GM21528 (cell line): ENCODE data around the gene SLC38A10.

ENCODE experiments used
- ATAC-seq: cut with Tn5 transposase; IDR thresholded peaks from one replicate; pipeline ENCODE4 v1.9.1; 2021; ENCODE audit warnings: mild to moderate bottlenecking, moderate library complexity; ENCODE audit not compliant: unreplicated experiment, low FRiP score

The SLC38A10 gene

DNA sequence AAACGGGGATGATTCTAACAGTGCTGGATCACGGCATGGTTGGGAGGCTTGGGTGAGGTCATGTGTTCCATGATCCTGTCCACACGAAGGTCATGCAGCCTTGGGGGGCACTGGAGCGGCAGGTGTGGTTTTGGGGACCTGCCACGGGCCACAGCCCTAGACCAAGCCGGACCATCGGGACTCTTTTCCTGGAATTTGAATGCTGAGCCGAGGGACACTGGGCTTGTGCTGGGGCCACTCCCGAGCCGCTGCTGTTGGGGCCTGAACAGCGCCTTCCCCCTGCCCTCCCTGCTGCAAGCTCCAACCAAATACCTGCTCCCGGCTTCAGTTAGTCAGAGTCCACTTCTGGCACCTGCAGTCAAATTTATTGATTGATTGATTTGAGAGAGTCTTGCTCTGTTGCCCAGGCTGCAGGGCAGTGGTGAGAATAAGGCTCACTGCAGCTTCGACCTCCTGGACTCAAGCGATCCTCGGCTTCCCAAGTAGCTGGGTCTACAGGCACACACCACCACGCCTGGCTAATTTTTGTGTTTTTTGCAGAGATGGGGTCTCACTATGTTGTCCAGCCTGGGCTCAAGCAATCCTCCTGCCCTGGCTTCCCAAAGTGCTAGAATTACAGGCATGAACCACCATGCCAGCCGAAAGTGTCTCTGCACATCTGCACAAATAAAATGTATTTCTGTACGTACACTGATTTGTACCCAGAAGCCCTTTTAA lies 37.2 kb upstream of the SLC38A10 start:
- no peak for ATAC-seq

DNA sequence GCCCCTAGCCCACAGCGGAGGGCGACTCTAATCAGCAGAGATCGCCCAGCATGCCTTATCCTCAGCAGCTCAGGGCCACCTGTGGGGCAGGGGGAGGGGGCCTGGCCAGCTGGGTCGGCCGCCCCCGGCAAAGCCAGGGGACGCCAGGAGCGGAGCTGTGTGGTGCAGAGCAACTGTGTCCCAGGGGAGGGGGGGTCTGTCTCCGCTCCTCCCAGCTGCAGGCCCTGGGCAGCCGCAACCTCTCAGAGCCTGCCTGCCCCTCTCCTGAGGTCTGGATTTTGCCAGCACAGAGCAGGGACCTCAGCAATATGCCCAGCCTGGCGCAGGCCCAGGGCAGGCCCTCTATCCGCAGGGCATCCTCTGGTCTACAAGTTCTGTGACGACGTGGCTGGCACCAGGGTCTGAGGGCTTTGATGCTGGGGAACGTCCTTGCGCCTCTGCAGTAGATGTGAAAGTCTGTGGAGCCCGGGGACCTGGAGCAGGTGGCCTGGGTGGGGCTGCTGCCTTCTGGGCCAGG lies 36.5 kb upstream of the SLC38A10 start:
- ATAC-seq, result no peak

DNA sequence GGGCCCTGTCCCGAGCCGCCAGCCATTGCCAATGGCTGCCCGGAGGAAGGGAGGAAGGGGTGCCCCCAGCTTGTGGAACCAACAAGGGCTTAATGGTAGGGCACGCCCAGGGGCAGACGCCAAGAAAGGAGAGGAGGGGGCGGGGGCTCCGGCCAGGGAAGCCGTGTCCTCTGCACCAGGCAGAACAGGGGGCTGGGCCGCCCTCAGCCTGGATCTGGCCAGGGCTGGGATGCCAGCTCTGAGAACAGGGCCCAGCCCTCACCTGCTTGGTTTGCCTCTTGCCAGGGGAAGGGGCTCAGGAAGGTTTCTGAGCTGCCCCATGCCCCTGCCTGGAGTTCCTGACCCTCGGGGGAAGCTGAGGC lies 35.8 kb upstream of the SLC38A10 start:
- ATAC-seq, result no peak

DNA sequence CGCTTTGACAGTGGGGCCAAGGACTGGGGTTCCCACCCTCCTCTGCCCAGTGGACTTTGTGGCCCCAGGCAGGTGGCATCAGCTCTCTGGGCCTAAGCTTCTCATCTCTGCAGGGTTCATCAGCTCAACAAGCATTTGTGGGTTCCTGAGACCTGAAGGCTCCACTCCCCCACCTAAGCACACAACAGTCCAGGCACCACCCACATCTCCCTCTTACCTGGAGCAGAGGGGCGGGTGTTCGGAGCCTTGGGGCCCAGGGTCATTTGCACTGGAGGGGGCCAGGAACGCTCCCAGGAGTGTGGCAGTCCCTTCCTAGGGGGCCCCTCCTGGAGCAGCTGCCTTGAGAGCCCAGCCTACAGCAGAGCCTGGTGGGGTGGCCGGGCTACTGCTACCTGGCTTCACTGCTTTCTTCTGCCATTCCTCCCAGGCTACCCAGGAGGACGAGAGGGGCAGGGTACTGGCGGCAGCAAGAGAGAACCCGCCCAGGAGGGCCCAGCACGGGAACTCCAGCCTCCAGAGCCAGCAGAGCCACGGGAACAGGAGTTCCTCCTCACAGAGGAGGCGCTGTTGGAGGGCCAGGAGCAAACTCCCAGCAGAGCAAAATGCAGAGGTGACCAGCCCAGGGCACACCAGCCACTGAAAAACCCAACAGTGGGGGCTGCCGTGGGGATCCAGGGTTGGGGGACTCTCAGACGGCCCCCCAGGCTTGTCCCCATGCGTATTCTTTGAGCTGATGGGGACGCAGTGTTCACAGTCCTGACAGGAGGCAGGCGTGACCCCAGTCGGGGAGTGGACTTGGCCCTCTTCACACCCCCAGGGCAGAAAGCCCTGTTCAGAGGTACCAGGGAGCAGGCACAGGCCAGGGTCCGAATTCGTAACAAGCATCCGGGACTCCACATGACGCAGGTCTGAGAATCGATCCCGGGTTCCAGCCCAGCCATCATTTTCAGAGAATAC lies 35.1 kb upstream of the SLC38A10 start:
- ATAC-seq, result no peak

DNA sequence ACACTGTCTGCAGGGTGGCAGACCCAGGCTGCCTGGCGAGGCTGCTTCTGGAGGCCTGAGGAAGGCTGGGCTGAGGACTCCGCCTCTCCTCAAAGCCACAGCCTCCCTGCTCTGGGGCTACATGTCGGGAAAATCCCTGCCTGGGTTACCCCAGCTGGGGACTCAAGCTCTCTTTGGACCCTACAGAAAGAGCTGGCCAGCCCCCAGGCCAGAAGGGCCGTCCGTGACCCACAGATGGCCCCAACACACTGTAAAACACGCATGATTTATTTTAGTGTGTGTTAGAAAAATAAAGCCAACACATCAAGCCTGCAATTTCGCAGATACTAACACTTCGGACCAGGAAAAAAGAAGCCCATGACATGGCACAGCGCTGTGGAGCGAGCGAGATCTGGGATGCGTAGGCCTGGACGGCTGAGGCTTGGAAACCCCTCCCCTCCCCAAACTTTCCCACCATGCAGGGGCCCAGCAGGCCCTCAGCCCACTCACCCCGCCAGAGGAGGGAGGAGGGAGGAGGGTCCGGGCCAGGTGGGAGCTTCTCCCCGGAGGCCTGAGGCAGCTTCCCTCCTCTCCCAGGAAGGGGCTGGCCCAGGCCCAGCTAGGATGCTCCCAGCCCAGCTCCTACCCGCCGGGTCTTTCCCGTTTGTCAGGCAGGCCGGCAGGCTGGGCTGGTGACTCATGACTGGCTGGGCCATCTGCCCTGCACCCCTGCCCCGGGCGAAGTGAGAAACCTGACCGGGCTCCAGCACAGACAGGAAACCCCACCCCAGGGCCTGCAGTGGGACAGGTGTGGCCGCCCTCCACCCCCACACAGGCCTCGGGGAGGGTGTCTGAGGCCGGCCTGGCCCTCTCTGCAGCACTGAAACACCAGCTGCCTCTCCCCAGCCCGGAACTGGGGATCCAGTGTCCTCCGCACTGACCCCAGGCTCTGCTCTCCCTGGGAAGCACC lies 34.1 kb upstream of the SLC38A10 start:
- ATAC-seq, result no peak

DNA sequence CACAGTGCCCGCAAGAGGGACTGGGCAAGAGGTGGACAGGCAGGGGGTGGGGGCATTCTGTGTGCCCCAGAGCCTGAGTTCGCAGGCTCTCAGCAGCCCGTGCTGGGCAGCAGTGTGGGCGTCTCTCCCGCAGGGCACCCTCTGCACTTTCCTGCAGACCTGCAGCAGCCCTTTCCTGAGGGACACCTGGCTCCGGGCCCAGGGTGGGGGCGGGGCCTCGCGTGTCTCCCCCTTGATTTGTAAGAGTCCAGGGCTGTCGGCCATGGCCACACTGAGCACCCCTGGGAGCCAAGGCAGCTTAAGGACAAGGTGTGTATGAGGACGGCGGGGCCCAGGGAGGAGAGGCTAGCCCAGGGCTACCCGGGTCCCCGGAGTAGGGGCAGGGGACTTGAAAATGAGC lies 33.4 kb upstream of the SLC38A10 start:
- ATAC-seq, result no peak

DNA sequence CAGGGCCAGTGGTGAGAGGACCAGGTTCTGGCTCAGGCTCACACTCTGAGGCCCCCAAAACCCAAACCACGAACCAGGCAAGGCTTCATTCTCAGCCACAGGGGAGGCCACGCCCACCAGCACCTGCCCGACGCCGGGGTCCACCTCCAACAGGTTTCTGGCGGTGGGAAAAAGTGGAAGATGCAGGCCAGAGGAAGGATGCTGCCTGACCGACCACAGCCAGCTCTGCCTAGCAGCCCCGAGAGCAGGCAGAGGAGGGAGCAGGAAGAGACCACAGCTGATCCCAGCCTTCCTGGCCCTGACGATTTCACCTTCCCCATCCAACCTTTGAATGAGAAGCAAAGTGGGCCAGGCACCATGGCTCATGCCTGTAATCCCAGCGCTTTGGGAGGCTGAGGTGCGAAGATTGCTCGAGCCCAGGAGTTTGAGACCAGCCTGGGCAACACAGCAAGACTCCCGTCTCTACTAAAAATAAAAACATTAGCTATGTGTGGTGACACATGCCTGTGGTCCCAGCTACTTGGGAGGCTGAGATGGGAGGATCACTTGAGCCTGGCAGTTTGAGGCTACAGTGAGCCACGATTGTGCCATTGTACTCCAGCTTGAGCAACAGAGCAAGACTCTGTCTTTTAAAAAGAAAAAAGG lies 30.7 kb upstream of the SLC38A10 start:
- no peak for ATAC-seq

DNA sequence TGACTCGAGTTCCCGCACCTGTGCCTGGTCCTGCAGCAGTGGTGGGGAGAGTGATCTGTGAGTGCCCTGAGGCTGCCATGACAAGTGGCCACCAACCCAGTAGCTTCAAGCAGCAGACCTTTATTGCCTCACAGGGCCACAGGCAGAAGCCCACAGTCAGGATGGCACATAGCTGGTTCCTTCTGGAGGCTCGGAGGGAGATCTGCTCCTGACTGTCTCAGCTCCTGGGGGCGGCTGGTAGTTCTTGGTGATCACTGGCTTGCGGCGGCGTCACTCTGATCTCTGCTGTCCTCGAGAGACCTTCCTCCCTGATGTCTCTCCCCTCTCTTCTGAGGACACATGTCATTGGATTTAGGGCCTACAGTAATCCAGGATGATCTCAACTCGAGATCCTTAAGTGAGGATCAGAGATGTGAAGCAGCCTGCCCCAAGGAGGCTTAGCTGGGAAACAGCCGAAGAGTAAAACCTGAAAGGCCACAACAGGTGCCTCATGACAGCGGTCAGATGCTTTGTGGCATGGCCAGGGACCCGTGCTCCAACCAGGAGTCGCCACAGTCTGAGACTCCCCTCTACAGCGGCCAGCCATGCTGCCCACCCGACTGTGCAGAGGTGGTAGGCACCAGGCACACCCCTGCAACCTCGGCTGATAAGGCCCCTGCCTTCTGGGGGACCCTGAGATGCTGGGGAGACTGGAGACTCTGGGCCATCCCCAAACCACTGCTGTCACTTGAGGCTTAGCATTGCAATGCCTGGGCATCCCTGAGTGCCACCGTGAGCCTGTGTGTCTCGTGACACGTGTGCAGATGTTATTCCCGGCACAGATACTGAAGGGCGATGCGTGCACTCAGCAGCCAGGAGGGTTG lies 30.0 kb upstream of the SLC38A10 start:
- ATAC-seq, result no peak

DNA sequence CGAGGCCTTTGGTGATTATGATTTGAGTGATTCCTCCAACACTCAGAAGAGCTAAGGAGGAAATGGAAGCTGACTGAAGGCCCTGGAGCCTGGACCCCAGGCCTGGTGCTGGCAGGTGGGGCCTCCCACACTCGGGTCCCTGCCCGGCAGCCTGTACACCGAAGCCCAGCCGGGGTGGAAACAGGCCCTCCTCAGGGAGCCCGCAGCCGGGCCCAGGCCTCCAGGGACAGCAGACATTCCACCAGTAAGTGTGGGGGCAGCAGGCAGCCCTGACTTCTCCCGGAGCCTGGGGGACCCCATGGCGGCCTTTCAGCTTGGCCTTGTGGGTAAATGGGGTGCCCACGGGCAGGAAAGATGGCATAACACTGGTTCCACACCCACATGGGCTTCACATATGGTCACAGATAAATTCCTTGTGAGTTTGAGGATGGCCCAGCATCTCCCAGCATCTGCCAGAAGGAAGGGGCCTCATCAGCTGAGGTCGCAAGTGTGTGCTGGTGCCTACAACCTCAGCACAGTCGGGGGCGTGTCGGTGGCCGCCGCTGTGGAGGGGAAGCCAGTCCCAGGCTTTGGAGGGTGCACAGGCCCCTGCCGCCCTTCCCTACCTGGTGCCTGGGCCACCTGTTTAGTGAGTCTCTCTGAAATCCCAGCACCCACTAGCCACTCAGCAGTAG lies 29.2 kb upstream of the SLC38A10 start:
- no peak for ATAC-seq

DNA sequence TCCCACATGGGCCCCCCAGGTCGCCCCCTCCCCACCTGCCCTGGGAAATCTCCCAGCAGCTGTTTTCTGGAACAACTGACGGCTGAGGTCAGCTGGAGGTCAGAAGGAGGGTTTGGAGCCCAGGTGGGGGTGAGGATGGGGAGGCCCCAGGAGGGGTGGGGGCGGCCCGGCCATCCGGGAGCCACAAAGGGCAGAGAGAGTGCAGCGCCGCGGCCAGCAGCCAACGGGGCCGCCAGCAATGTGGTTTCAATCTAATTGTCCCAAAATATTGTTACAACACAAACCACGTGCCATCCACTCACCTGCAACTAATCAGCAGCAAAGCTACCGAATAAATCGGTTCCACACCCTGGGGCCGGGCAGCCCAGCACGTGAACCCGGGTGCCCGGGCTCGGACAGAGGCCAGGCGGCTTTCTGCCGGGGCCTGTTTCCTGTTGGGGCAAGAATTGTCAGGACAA lies 28.3 kb upstream of the SLC38A10 start:
- ATAC-seq, result no peak

DNA sequence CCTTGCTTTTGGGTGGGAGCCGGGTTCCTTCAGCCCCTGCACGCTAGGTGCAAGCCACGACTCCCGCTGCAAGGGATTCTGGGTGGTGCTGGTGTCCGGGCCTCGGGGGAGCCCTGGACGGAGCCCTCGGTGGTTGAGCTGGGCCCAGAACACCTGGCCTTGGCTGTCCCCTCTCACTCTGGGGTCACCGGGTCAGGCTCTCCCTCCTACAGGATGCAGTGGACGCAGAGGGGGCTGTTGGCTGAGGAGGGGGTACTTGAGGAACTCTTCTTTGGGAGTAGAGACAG lies 27.9 kb upstream of the SLC38A10 start:
- ATAC-seq, result no peak

DNA sequence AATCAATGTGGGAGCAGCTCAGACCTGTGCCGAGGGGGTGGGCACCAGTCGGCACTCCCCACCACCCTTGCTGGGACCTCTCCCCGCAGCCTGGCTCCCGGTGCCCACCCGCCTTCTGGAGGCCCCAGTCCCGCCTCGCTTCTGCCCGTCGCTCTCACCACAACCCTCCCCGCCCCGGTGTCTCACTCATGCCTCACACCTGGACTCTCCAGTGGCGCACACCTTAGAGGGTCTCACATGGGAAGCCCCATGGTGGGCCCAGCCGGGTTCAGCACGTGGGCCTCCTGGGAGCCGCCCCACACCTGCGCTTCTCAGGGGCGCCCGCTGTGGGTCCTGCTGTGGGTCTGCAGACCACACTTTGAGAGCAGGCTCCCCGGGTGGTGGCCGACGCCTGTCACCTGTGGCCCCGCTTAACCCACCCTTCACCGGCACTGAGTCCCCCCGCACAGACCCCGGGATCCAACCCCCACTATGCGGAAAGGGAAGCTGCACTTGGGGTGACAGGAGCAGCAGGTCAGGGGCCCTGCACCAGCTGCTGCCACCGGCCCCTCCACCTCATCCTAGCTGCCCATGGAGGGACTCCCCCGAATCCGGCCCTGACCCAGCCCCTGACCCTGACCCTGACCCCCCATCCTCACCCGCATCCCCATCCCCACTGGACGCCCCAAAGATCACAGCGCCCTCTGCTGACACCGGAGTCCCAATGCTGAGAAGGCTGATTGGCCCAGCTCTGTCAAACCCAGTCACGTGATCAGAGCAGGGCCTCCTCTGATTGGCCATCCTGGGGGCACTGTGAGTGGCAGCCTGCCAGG lies 27.4 kb upstream of the SLC38A10 start:
- ATAC-seq, result no peak

DNA sequence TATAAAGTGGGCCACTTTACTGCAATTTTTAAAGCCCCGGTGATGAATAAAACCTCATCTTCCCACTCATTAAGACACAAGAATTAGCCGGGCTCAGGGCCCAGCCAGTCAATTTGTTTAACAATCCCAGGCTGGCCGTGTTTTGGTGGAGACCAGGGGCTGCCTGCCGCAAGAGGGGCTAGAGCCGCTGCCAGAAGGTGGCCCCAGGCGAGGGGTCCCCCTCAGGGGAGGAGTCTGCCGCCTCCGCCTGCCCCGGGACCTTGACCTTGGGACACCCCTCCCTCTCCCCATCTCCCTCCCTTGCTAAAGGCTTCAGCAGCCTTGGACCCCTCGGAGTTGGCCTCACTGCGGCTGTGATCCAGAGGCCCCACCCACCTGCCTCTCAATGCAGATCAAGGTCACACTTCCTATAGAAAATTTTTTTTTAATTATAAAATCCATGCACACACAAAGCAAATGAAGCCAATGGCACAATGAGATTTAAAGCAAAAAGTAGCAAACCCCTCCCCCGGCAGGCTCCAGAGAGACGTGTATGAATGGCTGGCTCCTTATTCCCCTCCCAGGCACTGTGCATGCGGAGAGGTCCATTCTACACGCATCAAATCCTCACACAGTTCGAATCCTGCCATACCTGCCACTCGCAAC lies 23.0 kb upstream of the SLC38A10 start:
- no peak for ATAC-seq

DNA sequence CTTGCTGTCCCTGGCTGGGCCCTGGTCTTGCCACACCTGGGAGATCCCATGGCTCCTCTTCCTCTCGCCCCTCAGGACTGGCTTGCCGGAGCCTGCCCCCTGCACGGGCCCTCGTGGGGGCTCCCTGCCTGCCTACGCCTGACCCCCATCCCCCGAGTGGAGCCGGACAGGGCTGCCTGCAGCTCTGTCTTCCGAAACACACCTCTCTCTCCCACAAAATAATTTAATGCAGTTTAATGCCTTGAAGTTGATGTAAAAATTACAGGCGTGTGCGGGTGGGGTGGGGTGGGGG lies 22.4 kb upstream of the SLC38A10 start:
- no peak for ATAC-seq

DNA sequence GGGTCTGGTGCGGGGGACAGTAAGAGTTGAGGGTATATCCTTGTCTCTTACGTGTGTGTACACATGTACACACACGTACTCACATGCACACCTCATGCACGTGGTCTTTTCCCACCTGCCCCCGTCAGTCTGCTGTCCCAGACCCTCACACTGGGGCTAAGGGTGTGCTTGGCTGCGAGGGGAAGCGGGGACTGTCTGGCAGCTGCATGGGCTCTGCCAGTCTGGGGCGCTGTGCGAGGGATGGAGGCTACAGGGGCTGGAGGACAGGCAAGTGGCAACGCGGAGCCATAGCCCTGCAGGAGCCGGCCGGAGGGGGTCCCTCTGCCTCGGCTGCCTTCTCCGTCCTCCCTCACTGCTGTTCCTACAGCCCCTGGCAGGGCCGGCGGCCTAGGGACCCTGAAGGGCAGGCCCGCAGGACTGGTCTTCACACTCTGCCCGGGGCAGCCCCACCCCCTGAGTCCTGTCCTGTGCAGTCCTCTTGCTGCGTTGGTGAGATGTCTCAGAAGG lies 20.8 kb upstream of the SLC38A10 start:
- no peak for ATAC-seq

DNA sequence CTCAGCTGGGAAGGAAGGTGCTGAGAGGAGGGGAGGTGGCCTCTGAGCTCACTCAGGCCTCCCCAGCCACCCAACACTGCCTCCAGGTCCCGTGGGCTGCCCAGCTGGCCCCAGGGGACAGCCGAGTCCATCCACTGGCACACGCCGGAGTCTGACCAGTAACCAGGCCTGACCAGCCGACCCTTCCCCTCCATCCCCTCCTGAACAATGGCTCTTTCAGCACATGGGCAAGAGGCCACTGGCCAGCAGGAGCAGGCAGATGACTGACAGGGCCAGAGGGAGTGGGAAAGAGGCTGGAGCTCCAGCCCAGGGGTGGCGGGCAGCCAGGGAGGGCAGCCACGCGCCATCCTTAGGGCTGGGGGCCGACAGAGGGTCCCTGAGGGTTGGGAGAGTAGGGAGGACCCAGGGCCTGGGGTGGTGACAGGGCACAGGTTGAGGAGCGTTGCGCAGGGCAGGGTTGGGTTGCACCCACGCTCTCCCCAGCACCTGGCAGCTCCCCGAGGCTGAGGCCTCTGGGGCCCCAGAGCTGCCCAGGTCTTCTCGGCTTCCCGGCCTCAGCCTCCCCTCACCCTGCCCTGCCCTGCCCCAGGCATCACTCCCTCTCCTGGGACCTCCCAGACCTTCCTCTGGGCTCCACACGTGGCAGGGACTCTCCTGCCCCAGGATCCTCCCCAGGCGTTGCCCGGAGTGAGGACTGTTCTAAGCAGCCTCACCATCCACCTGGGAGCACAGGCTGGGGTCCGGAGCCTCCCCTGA lies 20.2 kb upstream of the SLC38A10 start:
- no peak for ATAC-seq
